Left ventricle myocardium inferior (tissue), 1 donor: ENCODE measurements around the gene RNF126. TPM values are rescaled to one million over a fixed set of nuclear protein-coding genes. Genes with fewer than 3 reads are reported as not detected.
"Not testable (repeated sequence)": the region's sequence is repeated elsewhere in the genome, so short reads cannot be mapped to it uniquely, and the experiment has no call there.

ENCODE experiments used
- DNase-seq: peaks from one replicate; pipeline ENCODE4 v3.0.0-alpha.2; 2020
- H3K27ac ChIP-seq: fragments of 200-600 bp; replicated peaks from 2 replicates; pipeline ENCODE4 v1.8.0; 2021
- H3K27me3 ChIP-seq: fragments of 200-600 bp; 2 replicates; pipeline ENCODE4 v1.8.0; 2021; ENCODE audit warnings: low read depth
- H3K36me3 ChIP-seq: fragments of 200-600 bp; 2 replicates; pipeline ENCODE4 v1.8.0; 2021
- H3K4me1 ChIP-seq: fragments of 200-600 bp; 2 replicates; pipeline ENCODE4 v1.8.0; 2021
- H3K4me3 ChIP-seq: fragments of 200-600 bp; 2 replicates; pipeline ENCODE4 v1.8.0; 2021; ENCODE audit warnings: mild to moderate bottlenecking, moderate library complexity
- H3K9me3 ChIP-seq: fragments of 200-600 bp; replicated peaks from 2 replicates; pipeline ENCODE4 v1.8.0; 2021
- CTCF ChIP-seq: fragments of 200-600 bp; IDR thresholded peaks from 2 replicates; pipeline ENCODE4 v1.8.0; 2021; ENCODE audit warnings: antibody characterized with exemption, mild to moderate bottlenecking, borderline replicate concordance
- intact Hi-C: fragments of 100-400 bp; cut with micrococcal nuclease; formaldehyde crosslinking; loops from one replicate; pipeline ENCODE4 v1.11.0; 2022
- total RNA-seq: library from RNA; stranded (reverse); fragmentation: NEBNext Ultra II Directional; extraction: Animal tissue kit (Norgen Biotek cat#: 25700); gene quantifications from one replicate; pipeline ENCODE4 v1.2.1, GENCODE V29; 2021
- donor health status: DM: no; HTN: yes; CAD: no; lungs with severe emphysema.

Gene RNF126
- total RNA-seq, 1 donor from 2014 or later, result 25.5 TPM

DNA sequence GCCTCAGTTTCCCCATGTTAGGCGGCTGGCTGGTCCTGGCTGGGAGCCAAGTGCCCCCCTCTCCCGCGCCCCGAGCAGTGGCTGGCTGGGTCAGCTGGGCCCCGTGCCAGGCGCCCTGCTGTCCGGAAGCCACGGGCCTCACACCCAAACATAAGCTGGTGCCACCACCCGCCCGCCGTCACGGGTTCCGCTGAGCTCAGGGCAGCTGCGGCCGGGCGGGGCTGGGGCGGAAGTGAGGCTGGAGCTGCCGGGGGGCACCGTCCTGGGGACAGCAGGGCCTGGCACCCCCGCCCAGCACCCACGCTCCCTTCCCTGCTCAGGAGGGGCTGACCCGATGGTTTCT, 54.0 kb downstream of the RNF126 start:
- peak overlapping the region; percentile 44 for H3K27ac ChIP-seq
- H3K4me3 ChIP-seq, result no peak overlapping the region
- H3K27me3 ChIP-seq, result peaks cover 4% of the 10 kb centered on the region
- H3K9me3 ChIP-seq, result no peaks in the 10 kb centered on the region
- no peaks in the 10 kb centered on the region for H3K36me3 ChIP-seq
- intact Hi-C loops, result no loop called here
- H3K4me1 ChIP-seq, result peaks cover 30% of the 10 kb centered on the region
- TF ChIP-seq CTCF, result no peak
- peak; percentile 65 for DNase-seq

GRCh38 chr19:608155-609003, 54.6 kb downstream of the RNF126 start:
- no peak for TF ChIP-seq CTCF
- no peak for DNase-seq
- peak overlapping the region; percentile 44 for H3K27ac ChIP-seq
- H3K4me3 ChIP-seq, result no peak overlapping the region
- H3K4me1 ChIP-seq, result peaks cover 30% of the 10 kb centered on the region
- H3K27me3 ChIP-seq, result peaks cover 4% of the 10 kb centered on the region
- no peaks in the 10 kb centered on the region for H3K9me3 ChIP-seq
- intact Hi-C loops, result no loop called here
- H3K36me3 ChIP-seq, result no peaks in the 10 kb centered on the region

GRCh38 chr19:607301-608154, 55.5 kb downstream of the RNF126 start:
- DNase-seq, result no peak
- H3K4me1 ChIP-seq, result peaks cover 36% of the 10 kb centered on the region
- H3K4me3 ChIP-seq, result no peak overlapping the region
- no peak overlapping the region for H3K27ac ChIP-seq
- H3K36me3 ChIP-seq, result no peaks in the 10 kb centered on the region
- intact Hi-C loops, result no loop called here
- H3K9me3 ChIP-seq, result no peaks in the 10 kb centered on the region
- TF ChIP-seq CTCF, result no peak
- H3K27me3 ChIP-seq, result no peaks in the 10 kb centered on the region

GRCh38 chr19:605061-605971, 57.7 kb downstream of the RNF126 start:
- H3K9me3 ChIP-seq, H3K27ac ChIP-seq, intact Hi-C loops, H3K4me3 ChIP-seq, H3K36me3 ChIP-seq, DNase-seq, H3K27me3 ChIP-seq: not testable (repeated sequence)
- H3K4me1 ChIP-seq, result peaks cover 26% of the 10 kb centered on the region

DNA sequence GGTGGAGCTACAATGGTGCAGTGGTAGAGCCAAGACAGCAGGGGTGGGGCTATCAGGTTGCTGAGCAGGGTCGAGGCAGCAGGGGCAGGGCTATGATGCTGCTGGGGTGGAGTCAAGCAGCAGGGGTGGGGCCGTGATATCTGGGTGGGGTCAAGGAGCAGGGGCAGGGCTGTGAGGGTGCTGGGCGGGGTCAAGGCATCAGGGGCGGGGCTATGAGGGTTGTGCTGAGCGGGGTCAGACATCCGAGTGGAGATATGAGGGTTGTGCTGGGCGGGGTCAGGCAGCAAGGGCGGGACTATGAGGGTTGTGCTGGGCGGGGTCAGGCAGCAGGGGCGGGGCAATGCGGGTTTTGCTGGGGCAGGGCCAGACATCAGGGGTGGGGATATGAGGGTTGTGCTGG, 58.7 kb downstream of the RNF126 start:
- Histone ChIP-seq H3K36me3 (no peaks in the 10 kb centered on the region), H3K4me1 (peaks cover 18% of the 10 kb centered on the region), H3K4me3 (no peak overlapping the region), H3K27ac (no peak overlapping the region), H3K9me3 (no peaks in the 10 kb centered on the region), H3K27me3 (no peaks in the 10 kb centered on the region)
- DNase-seq, result no peak
- intact Hi-C loops, result no loop called here
- no peak for TF ChIP-seq CTCF

DNA sequence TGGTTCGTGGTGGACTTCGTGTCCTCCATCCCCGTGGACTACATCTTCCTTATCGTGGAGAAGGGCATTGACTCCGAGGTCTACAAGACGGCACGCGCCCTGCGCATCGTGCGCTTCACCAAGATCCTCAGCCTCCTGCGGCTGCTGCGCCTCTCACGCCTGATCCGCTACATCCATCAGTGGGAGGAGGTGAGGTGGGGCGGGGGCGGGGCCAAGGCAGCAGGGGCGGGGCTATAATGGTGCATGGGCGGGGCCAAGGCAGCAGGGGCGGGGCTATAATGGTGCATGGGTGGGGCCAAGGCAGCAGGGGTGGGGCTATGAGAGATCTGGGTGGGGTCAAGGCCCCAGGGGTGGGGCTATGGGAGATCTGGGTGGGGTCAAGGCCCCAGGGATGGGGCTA, 59.2 kb downstream of the RNF126 start:
- H3K4me3 ChIP-seq, DNase-seq, H3K9me3 ChIP-seq, H3K36me3 ChIP-seq, H3K27ac ChIP-seq, H3K27me3 ChIP-seq, intact Hi-C loops: not testable (repeated sequence)
- H3K4me1 ChIP-seq, result peaks cover 13% of the 10 kb centered on the region

GRCh38 chr19:603302-603639, 59.7 kb downstream of the RNF126 start:
- H3K36me3 ChIP-seq, DNase-seq, H3K4me1 ChIP-seq, H3K4me3 ChIP-seq, H3K9me3 ChIP-seq, intact Hi-C loops, H3K27me3 ChIP-seq: not testable (repeated sequence)
- peak overlapping the region; percentile 58 for H3K27ac ChIP-seq
